HG03354 (cell line): ENCODE measurements around the gene OR4X2.
"Not testable (repeated sequence)": the region's sequence is repeated elsewhere in the genome, so short reads cannot be mapped to it uniquely, and the experiment has no call there.

Source experiments
- ATAC-seq: cut with Tn5 transposase; IDR thresholded peaks from one replicate; pipeline ENCODE4 v1.9.1; 2021; ENCODE audit warnings: mild to moderate bottlenecking; ENCODE audit not compliant: unreplicated experiment, poor library complexity, severe bottlenecking

Gene OR4X2

GRCh38 chr11:48244804-48245203 is at the start of gene OR4X2:
Gene OR4X2, plus strand, starts transcription at chr11:48245104. Its CDS starts 0 bp downstream, at chr11:48245104.
- no peak for ATAC-seq

- ATAC-seq: no peak
Observed at GRCh38 chr11:48207881-48208280, 37.0 kb upstream of the OR4X2 start.

- ATAC-seq: no peak
Observed at GRCh38 chr11:48210052-48210451, 34.9 kb upstream of the OR4X2 start.

GRCh38 chr11:48216510-48216909 is 28.4 kb upstream of the OR4X2 start, which contains the start of gene OR4B1:
Gene OR4B1, plus strand, starts transcription at chr11:48216810. Its CDS starts 0 bp downstream, at chr11:48216810.
- no peak for ATAC-seq

GRCh38 chr11:48228761-48229160 is 16.1 kb upstream of the OR4X2 start:
- ATAC-seq: no peak

- ATAC-seq: not testable (repeated sequence)
Observed at GRCh38 chr11:48230057-48230456, 14.8 kb upstream of the OR4X2 start.

GRCh38 chr11:48237727-48238126 is 7.2 kb upstream of the OR4X2 start:
- ATAC-seq: no peak

- ATAC-seq: no peak
Observed at GRCh38 chr11:48242501-48242900, 2.4 kb upstream of the OR4X2 start.

GRCh38 chr11:48248902-48249301 is 4.0 kb downstream of the OR4X2 start:
- no peak for ATAC-seq

- no peak for ATAC-seq
Observed at GRCh38 chr11:48261600-48261999, 16.7 kb downstream of the OR4X2 start.

- ATAC-seq: no peak
Observed at GRCh38 chr11:48263423-48263911, 18.6 kb downstream of the OR4X2 start, which contains the start of gene OR4X1. Gene OR4X1, plus strand, starts transcription at chr11:48263861. Its CDS starts 0 bp downstream, at chr11:48263861.

- no peak for ATAC-seq
Observed at GRCh38 chr11:48270621-48271020, 25.7 kb downstream of the OR4X2 start.

GRCh38 chr11:48272606-48273005 is 27.7 kb downstream of the OR4X2 start:
- no peak for ATAC-seq
